HG03196 (cell line): ENCODE measurements around the gene EFNA4.

Experiments
- ATAC-seq: cut with Tn5 transposase; IDR thresholded peaks from one replicate; pipeline ENCODE4 v1.9.1; 2021; ENCODE audit not compliant: unreplicated experiment

The EFNA4 gene

GRCh38 chr1:155085504-155086127 lies 22.1 kb downstream of the EFNA4 start:
- peak; percentile 18 for ATAC-seq

- peak; percentile 21 for ATAC-seq
These were observed 22.7 kb downstream of the EFNA4 start for GRCh38 chr1:155086128-155086741.

- ATAC-seq: no peak
These were observed 23.5 kb downstream of the EFNA4 start for GRCh38 chr1:155086856-155087535.

- no peak for ATAC-seq
These were observed 27.8 kb downstream of the EFNA4 start for GRCh38 chr1:155091071-155092051.

- ATAC-seq: no peak
These were observed 28.6 kb downstream of the EFNA4 start for GRCh38 chr1:155092131-155092530.

- no peak for ATAC-seq
These were observed 29.1 kb downstream of the EFNA4 start for GRCh38 chr1:155092641-155093040.

- no peak for ATAC-seq
These were observed 30.5 kb downstream of the EFNA4 start for GRCh38 chr1:155093911-155094621.

GRCh38 chr1:155094622-155094948 lies 31.0 kb downstream of the EFNA4 start:
- no peak for ATAC-seq

GRCh38 chr1:155099331-155099730 lies 35.8 kb downstream of the EFNA4 start:
- no peak for ATAC-seq

GRCh38 chr1:155103325-155103724 lies 39.8 kb downstream of the EFNA4 start:
- no peak for ATAC-seq

GRCh38 chr1:155104605-155105534 lies 41.3 kb downstream of the EFNA4 start:
- ATAC-seq: no peak

GRCh38 chr1:155105604-155106011 lies 42.1 kb downstream of the EFNA4 start:
- ATAC-seq: no peak

- ATAC-seq: no peak
These were observed 43.3 kb downstream of the EFNA4 start for GRCh38 chr1:155106862-155107261.

GRCh38 chr1:155107309-155108264 lies 44.0 kb downstream of the EFNA4 start:
- ATAC-seq: no peak

GRCh38 chr1:155108296-155108695 lies 44.8 kb downstream of the EFNA4 start:
- ATAC-seq: no peak

GRCh38 chr1:155110381-155110780 lies 46.8 kb downstream of the EFNA4 start:
- no peak for ATAC-seq

GRCh38 chr1:155110826-155111225 lies 47.3 kb downstream of the EFNA4 start:
- ATAC-seq: no peak

GRCh38 chr1:155113450-155113980 lies 50.0 kb downstream of the EFNA4 start:
- ATAC-seq: no peak
